GM19351 (cell line): ENCODE data around the gene RCN1.
"Not testable (repeated sequence)": the region's sequence is repeated elsewhere in the genome, so short reads cannot be mapped to it uniquely, and the experiment has no call there.

Source experiments
- ATAC-seq: cut with Tn5 transposase; IDR thresholded peaks from one replicate; pipeline ENCODE4 v1.9.1; 2021; ENCODE audit warnings: mild to moderate bottlenecking, moderate library complexity; ENCODE audit not compliant: unreplicated experiment

Gene RCN1

GRCh38 chr11:32090545-32091370 lies at the start of gene RCN1:
Gene RCN1 (plus strand): TSS chr11:32091074. CDS start chr11:32091197, 123 bp downstream.
- ATAC-seq = peak; percentile 52

- no peak for ATAC-seq
Observed at GRCh38 chr11:32043737-32044136, 47.1 kb upstream of the RCN1 start.

GRCh38 chr11:32044158-32044863 lies 46.6 kb upstream of the RCN1 start:
- ATAC-seq = no peak

GRCh38 chr11:32045456-32045855 lies 45.4 kb upstream of the RCN1 start:
- no peak for ATAC-seq

GRCh38 chr11:32050264-32050663 lies 40.6 kb upstream of the RCN1 start:
- ATAC-seq = no peak

- ATAC-seq = no peak
Observed at GRCh38 chr11:32052215-32052614, 38.7 kb upstream of the RCN1 start.

- ATAC-seq = no peak
Observed at GRCh38 chr11:32053151-32053888, 37.6 kb upstream of the RCN1 start.

GRCh38 chr11:32055861-32056260 lies 35.0 kb upstream of the RCN1 start:
- ATAC-seq = no peak

GRCh38 chr11:32056438-32056837 lies 34.4 kb upstream of the RCN1 start:
- no peak for ATAC-seq

GRCh38 chr11:32059686-32060462 lies 31.0 kb upstream of the RCN1 start:
- ATAC-seq = no peak

- ATAC-seq = no peak
Observed at GRCh38 chr11:32062540-32062939, 28.3 kb upstream of the RCN1 start.

GRCh38 chr11:32063031-32063430 lies 27.8 kb upstream of the RCN1 start:
- not testable (repeated sequence) for ATAC-seq

GRCh38 chr11:32065865-32066629 lies 24.8 kb upstream of the RCN1 start:
- ATAC-seq = peak; percentile 61

- no peak for ATAC-seq
Observed at GRCh38 chr11:32068134-32068870, 22.6 kb upstream of the RCN1 start.

GRCh38 chr11:32069361-32070058 lies 21.4 kb upstream of the RCN1 start:
- peak; percentile 77 for ATAC-seq

GRCh38 chr11:32070692-32071091 lies 20.2 kb upstream of the RCN1 start:
- ATAC-seq = no peak

GRCh38 chr11:32071811-32072210 lies 19.1 kb upstream of the RCN1 start:
- no peak for ATAC-seq

- no peak for ATAC-seq
Observed at GRCh38 chr11:32072872-32073643, 17.8 kb upstream of the RCN1 start.
